Keratinocyte (primary cell): ENCODE results near the gene VPS25. TPM values are rescaled to one million over a fixed set of nuclear protein-coding genes. Genes with fewer than 3 reads are reported as not detected.

ENCODE experiments used
- DNase-seq: peaks from one replicate; pipeline ENCODE4 v3.0.0-alpha.2; 2011; ENCODE audit warnings: low read depth, missing footprints, low spot score
- FAIRE-seq: peaks from 2 replicates; lab custom pipeline; 2011; peaks lifted over from hg19 to GRCh38; lab: Jason Lieb, UNC
- H2AFZ ChIP-seq: 2 replicates; pipeline ENCODE4 v1.6.0; 2012; ENCODE audit warnings: low read length, control low read depth, inconsistent platforms; ENCODE audit not compliant: control insufficient read depth
- H3K27ac ChIP-seq: 2 replicates; pipeline ENCODE4 v1.5.1; 2011; ENCODE audit warnings: low read length; ENCODE audit not compliant: control insufficient read depth, insufficient read depth
- H3K27me3 ChIP-seq: 3 replicates; pipeline ENCODE4 v1.6.0; 2011; ENCODE audit warnings: low read length; ENCODE audit not compliant: control insufficient read depth, insufficient read depth; ENCODE audit errors: extremely low read depth
- H3K36me3 ChIP-seq, 2 experiments: 2 replicates in 1 of 2; 3 replicates in 1 of 2; pipeline ENCODE4 v1.5.1; 2011; ENCODE audit warnings: low read length in 2 of 2, mild to moderate bottlenecking in 1 of 2; ENCODE audit not compliant: control insufficient read depth in 2 of 2, insufficient read depth in 2 of 2; ENCODE audit errors: extremely low read depth in 1 of 2
- H3K4me1 ChIP-seq: 3 replicates; pipeline ENCODE4 v1.5.1; 2011; ENCODE audit warnings: low read length; ENCODE audit not compliant: control insufficient read depth, insufficient read depth; ENCODE audit errors: extremely low read depth
- H3K4me2 ChIP-seq: 3 replicates; pipeline ENCODE4 v1.6.0; 2011; ENCODE audit warnings: low read depth, low read length; ENCODE audit not compliant: control insufficient read depth, insufficient read depth; ENCODE audit errors: extremely low read depth
- H3K4me3 ChIP-seq, 3 experiments: fragments of 200-600 bp in 1 of 3; sonication (generic) in 1 of 3; 2 replicates in 2 of 3; 3 replicates in 1 of 3; pipeline ENCODE4 v1.5.1; 2011 to 2016; ENCODE audit warnings: low read length in 3 of 3, mild to moderate bottlenecking in 3 of 3, control low read depth in 2 of 3, inconsistent platforms in 1 of 3, low read depth in 1 of 3, mixed read lengths in 1 of 3, mixed run types in 1 of 3, moderate library complexity in 1 of 3; ENCODE audit not compliant: control insufficient read depth in 2 of 3, insufficient read depth in 2 of 3; ENCODE audit errors: extremely low read depth in 1 of 3
- H3K79me2 ChIP-seq: 2 replicates; pipeline ENCODE4 v1.6.0; 2012; ENCODE audit warnings: low read length; ENCODE audit not compliant: control insufficient read depth, insufficient read depth
- H3K9ac ChIP-seq: 3 replicates; pipeline ENCODE4 v1.6.0; 2011; ENCODE audit warnings: low read length; ENCODE audit not compliant: control insufficient read depth, insufficient read depth; ENCODE audit errors: extremely low read depth
- H3K9me1 ChIP-seq: 3 replicates; pipeline ENCODE4 v1.6.0; 2011; ENCODE audit warnings: low read length; ENCODE audit not compliant: control insufficient read depth, insufficient read depth; ENCODE audit errors: extremely low read depth
- H3K9me3 ChIP-seq: 2 replicates; pipeline ENCODE4 v1.5.1; 2012; ENCODE audit warnings: low read depth, low read length; ENCODE audit not compliant: control insufficient read depth
- H4K20me1 ChIP-seq: 3 replicates; pipeline ENCODE4 v1.6.0; 2011; ENCODE audit warnings: low read length; ENCODE audit not compliant: control insufficient read depth, insufficient read depth; ENCODE audit errors: extremely low read depth
- CTCF ChIP-seq, 3 experiments: IDR thresholded peaks in 1 of 3; conservative IDR thresholded peaks in 1 of 3; optimal IDR thresholded peaks in 1 of 3; 2 replicates in 2 of 3; 3 replicates in 1 of 3; pipeline versions ENCODE3 to v1.5.1; 2011; ENCODE audit warnings: low read length in 3 of 3, mild to moderate bottlenecking in 3 of 3, moderate library complexity in 2 of 3, control low read depth in 1 of 3, inconsistent platforms in 1 of 3; ENCODE audit not compliant: insufficient read depth in 2 of 3; ENCODE audit errors: extremely low read depth in 1 of 3
- EZH2 ChIP-seq: IDR thresholded peaks from one replicate; pipeline ENCODE4 v1.6.1; 2012; ENCODE audit warnings: inconsistent platforms, mild to moderate bottlenecking, low read length, moderate library complexity
- dilution Hi-C: fragments of 300-500 bp; cut with MboI; formaldehyde crosslinking; loops from one replicate; pipeline ENCODE4 v1.7.0; 2020; ENCODE audit warnings: low sequenced_read_pairs; ENCODE audit not compliant: extremely low pct_ligation_motif_present
- polyA plus RNA-seq, 5 experiments: library from polyadenylated mRNA; depleted of rRNA in 3 of 5; stranded (reverse) in 3 of 5; stranded (forward) in 1 of 5; unstranded in 1 of 5; fragments of >200 nt; gene quantifications; 1 replicate in 1 of 5; 2 replicates in 3 of 5; 3 replicates in 1 of 5; pipeline versions ENCODE4 v1.2.1 to v1.2.3, GENCODE V29; 2011 to 2012; ENCODE audit warnings: missing spikeins in 2 of 5, low read depth in 1 of 5, low replicate concordance in 1 of 5

Gene VPS25
- polyA plus RNA-seq, 1 donor (not counting 4 experiments of a cell fraction or from before 2014, with no cell fraction given) = 122 TPM

- DNase-seq (no peak), FAIRE-seq (no peak)
- H3K27ac ChIP-seq = no peak overlapping the region
- TF ChIP-seq CTCF (optimal IDR thresholded peaks at IDR 0.05 in 1 of 3, IDR thresholded peaks at IDR 0.05 in 1 of 3, conservative IDR thresholded peaks at IDR 0.05 in 1 of 3; ENCODE audit: extremely low read depth in 1 of 3, insufficient read depth in 2 of 3, low read length in 3 of 3) = no peak
- TF ChIP-seq EZH2 = peak; percentile 60
- no peak overlapping the region for H3K4me2 ChIP-seq
- peaks cover 30% of the 10 kb centered on the region for H3K27me3 ChIP-seq
- H3K4me1 ChIP-seq = no peaks in the 10 kb centered on the region
- no peaks in the 10 kb centered on the region for H3K9me3 ChIP-seq
- H4K20me1 ChIP-seq = no peaks in the 10 kb centered on the region
- no peak overlapping the region for H3K9ac ChIP-seq
- no peak overlapping the region for H3K4me3 ChIP-seq
- no peaks in the 10 kb centered on the region for H3K79me2 ChIP-seq
- dilution Hi-C loops = no loop called here
- no peak overlapping the region for H2AFZ ChIP-seq
- no peaks in the 10 kb centered on the region for H3K36me3 ChIP-seq
- no peaks in the 10 kb centered on the region for H3K9me1 ChIP-seq
Observed at GRCh38 chr17:42759982-42760651, 13.1 kb upstream of the VPS25 start.

- H3K4me2 ChIP-seq = peak within 1 kb of the TSS; percentile 60
- H3K4me3 ChIP-seq = peak within 1 kb of the TSS in 2 of 3 experiments; percentile 38 to 40
- H3K27ac ChIP-seq = no peak within 1 kb of the TSS
- peak within 1 kb of the TSS; percentile 56 for H2AFZ ChIP-seq
- H3K9me3 ChIP-seq = no peaks in the 10 kb centered on the region
- no peak within 1 kb of the TSS for H3K9ac ChIP-seq
- no peaks in the 10 kb centered on the region for H3K36me3 ChIP-seq
- TF ChIP-seq CTCF (optimal IDR thresholded peaks at IDR 0.05 in 1 of 3, IDR thresholded peaks at IDR 0.05 in 1 of 3, conservative IDR thresholded peaks at IDR 0.05 in 1 of 3; ENCODE audit: extremely low read depth in 1 of 3, insufficient read depth in 2 of 3, low read length in 3 of 3) = no peak
- TF ChIP-seq EZH2 = peak; percentile 37
- DNase-seq = no peak
- no peak for FAIRE-seq
- dilution Hi-C loops = no loop called here
- peaks cover 30% of the 10 kb centered on the region for H3K27me3 ChIP-seq
- H4K20me1 ChIP-seq = no peaks in the 10 kb centered on the region
- H3K9me1 ChIP-seq = no peaks in the 10 kb centered on the region
- H3K79me2 ChIP-seq = no peaks in the 10 kb centered on the region
- no peaks in the 10 kb centered on the region for H3K4me1 ChIP-seq
Observed at GRCh38 chr17:42760652-42761581, 12.3 kb upstream of the VPS25 start, which contains the start of gene RAMP2. Gene RAMP2 (plus strand): TSS chr17:42761227. CDS start chr17:42761262, 35 bp downstream.
